Endothelial cell of umbilical vein (primary cell): ENCODE measurements around the gene RASL10B. TPM values are rescaled to one million over a fixed set of nuclear protein-coding genes. Genes with fewer than 3 reads are reported as not detected.

Experiments
- BruUV-seq: library from RNA; stranded (reverse); fragments of 400-500 nt; replicated peaks from 2 replicates; lab custom pipeline; 2021; lab: Mats Ljungman, UMichigan
- CTCF ChIA-PET: fragments of 300-600, 350-600 bp; sonication (Branson Sonifier 250); formaldehyde crosslinking; loops from one replicate; lab custom pipeline; 2021; ENCODE audit warnings: antibody characterized with exemption, inconsistent platforms; lab: Charles Lee
- POLR2A ChIA-PET: fragments of 300-600, 350-600 bp; sonication (Branson Sonifier 250); formaldehyde crosslinking; loops from one replicate; lab custom pipeline; 2021; ENCODE audit warnings: antibody characterized with exemption, inconsistent platforms; lab: Charles Lee
- DNase-seq: peaks from one replicate; pipeline ENCODE4 v3.0.0-alpha.2; 2011; ENCODE audit warnings: low read depth, low spot score
- FAIRE-seq: peaks from 2 replicates; lab custom pipeline; 2011; peaks lifted over from hg19 to GRCh38; lab: Jason Lieb, UNC
- H2AFZ ChIP-seq: 2 replicates; pipeline ENCODE4 v1.6.0; 2012; ENCODE audit warnings: low read depth, low read length, control low read depth, inconsistent platforms
- H3K27ac ChIP-seq: 2 replicates; pipeline ENCODE4 v1.5.1; 2011; ENCODE audit warnings: low read depth, mild to moderate bottlenecking, control low read depth, low read length, moderate library complexity; ENCODE audit not compliant: insufficient read depth
- H3K27me3 ChIP-seq, 2 experiments: 2 replicates each; pipeline versions ENCODE4 v1.6.0 to v1.6.1; 2011; ENCODE audit warnings: low read length in 2 of 2, mixed read lengths in 1 of 2; ENCODE audit not compliant: control insufficient read depth in 2 of 2, insufficient read depth in 2 of 2
- H3K36me3 ChIP-seq, 2 experiments: 2 replicates in 1 of 2; 3 replicates in 1 of 2; pipeline ENCODE4 v1.5.1; 2011; ENCODE audit warnings: low read length in 2 of 2, mild to moderate bottlenecking in 1 of 2, moderate library complexity in 1 of 2; ENCODE audit not compliant: control insufficient read depth in 2 of 2, insufficient read depth in 2 of 2; ENCODE audit errors: extremely low read depth in 1 of 2
- H3K4me1 ChIP-seq: 3 replicates; pipeline ENCODE4 v1.5.1; 2011; ENCODE audit warnings: mild to moderate bottlenecking, low read length; ENCODE audit not compliant: control insufficient read depth, insufficient read depth; ENCODE audit errors: extremely low read depth
- H3K4me2 ChIP-seq: 2 replicates; pipeline ENCODE4 v1.6.1; 2011; ENCODE audit warnings: low read length, control low read depth, mixed read lengths; ENCODE audit not compliant: insufficient read depth
- H3K4me3 ChIP-seq, 3 experiments: fragments of 200-600 bp in 1 of 3; sonication (generic), shearing (Covaris generic) in 1 of 3; replicated peaks in 1 of 3; 2 replicates each; pipeline ENCODE4 v1.5.1; 2011 to 2016; ENCODE audit warnings: control low read depth in 3 of 3, low read length in 3 of 3, mild to moderate bottlenecking in 2 of 3, inconsistent platforms in 1 of 3, low read depth in 1 of 3, moderate library complexity in 1 of 3; ENCODE audit not compliant: insufficient read depth in 1 of 3
- H3K79me2 ChIP-seq: 2 replicates; pipeline ENCODE4 v1.6.0; 2012; ENCODE audit warnings: low read length, inconsistent platforms; ENCODE audit not compliant: control insufficient read depth, insufficient read depth
- H3K9ac ChIP-seq: replicated peaks from 2 replicates; pipeline ENCODE3; 2011; ENCODE audit warnings: low read length, control low read depth; ENCODE audit not compliant: insufficient read depth; ENCODE audit errors: extremely low read depth
- H3K9me1 ChIP-seq: replicated peaks from 3 replicates; pipeline ENCODE4 v1.6.0; 2011; ENCODE audit warnings: mild to moderate bottlenecking, low read length; ENCODE audit not compliant: control insufficient read depth, insufficient read depth; ENCODE audit errors: extremely low read depth
- H3K9me3 ChIP-seq: replicated peaks from 2 replicates; pipeline ENCODE4 v1.5.1; 2012; ENCODE audit warnings: low read length, inconsistent platforms; ENCODE audit not compliant: control insufficient read depth, insufficient read depth
- H4K20me1 ChIP-seq: replicated peaks from 2 replicates; pipeline ENCODE3; 2011; ENCODE audit warnings: mild to moderate bottlenecking, low read length; ENCODE audit not compliant: control insufficient read depth, insufficient read depth; ENCODE audit errors: extremely low read depth
- CTCF ChIP-seq, 2 donors: IDR thresholded peaks; 1 replicate in 1 of 2; 2 replicates in 1 of 2; pipeline ENCODE4 v1.5.1; 2011; ENCODE audit warnings: low read length in 2 of 2, mild to moderate bottlenecking in 2 of 2, moderate library complexity in 2 of 2, control low read depth in 1 of 2, inconsistent platforms in 1 of 2, low read depth in 1 of 2; ENCODE audit not compliant: insufficient read depth in 1 of 2; ENCODE audit errors: extremely low read depth in 1 of 2
- EZH2 ChIP-seq: IDR thresholded peaks from 2 replicates; pipeline ENCODE4 v1.6.1; 2012; ENCODE audit warnings: borderline replicate concordance, low read depth, mild to moderate bottlenecking, moderate library complexity, low read length, inconsistent platforms; ENCODE audit not compliant: severe bottlenecking
- FOS ChIP-seq: IDR thresholded peaks from 2 replicates; pipeline ENCODE4 v1.6.1; 2011; ENCODE audit warnings: mild to moderate bottlenecking, low read length, moderate library complexity, borderline replicate concordance; ENCODE audit not compliant: insufficient read depth
- GATA2 ChIP-seq: IDR thresholded peaks from 2 replicates; pipeline ENCODE4 v1.7.0; 2011; ENCODE audit warnings: low read depth, mild to moderate bottlenecking, moderate library complexity, mixed read lengths, low read length; ENCODE audit not compliant: insufficient read length, insufficient read depth
- JUN ChIP-seq: IDR thresholded peaks from 2 replicates; pipeline ENCODE4 v1.6.1; 2011; ENCODE audit warnings: borderline replicate concordance, low read depth; ENCODE audit not compliant: insufficient read length, insufficient read depth
- MAX ChIP-seq: IDR thresholded peaks from 2 replicates; pipeline ENCODE4 v1.6.1; 2011; ENCODE audit not compliant: insufficient read depth, insufficient read length
- MYC ChIP-seq: IDR thresholded peaks from one replicate; pipeline ENCODE4 v1.6.1; 2011; ENCODE audit warnings: mild to moderate bottlenecking, low read depth, low read length
- POLR2A ChIP-seq: IDR thresholded peaks from 2 replicates; pipeline ENCODE4 v1.6.1; 2012; ENCODE audit warnings: low read depth, mild to moderate bottlenecking, control low read depth, low read length
- POLR2AphosphoS5 ChIP-seq: IDR thresholded peaks from 2 replicates; pipeline ENCODE4 v1.6.1; 2012; ENCODE audit warnings: low read depth, mild to moderate bottlenecking, control low read depth, low read length, moderate library complexity; ENCODE audit not compliant: insufficient read depth
- dilution Hi-C: fragments of 300-500 bp; cut with MboI; formaldehyde crosslinking; loops from one replicate; pipeline ENCODE4 v1.15.0; 2019; ENCODE audit warnings: low sequenced_read_pairs; ENCODE audit not compliant: extremely low pct_ligation_motif_present
- intact Hi-C: fragments of 100-400 bp; cut with micrococcal nuclease; formaldehyde crosslinking; loops from one replicate; pipeline ENCODE4 v1.10.0; 2022
- polyA plus RNA-seq, 4 experiments: library from polyadenylated mRNA; depleted of rRNA in 3 of 4; stranded (reverse) in 3 of 4; unstranded in 1 of 4; fragments of >200 nt; gene quantifications; 2 replicates each; pipeline versions ENCODE4 v1.2.1 to v1.2.3, GENCODE V29; 2011 to 2012; ENCODE audit warnings: missing spikeins in 1 of 4
- total RNA-seq: library from RNA; stranded (reverse); gene quantifications from 2 replicates; pipeline ENCODE4 v1.2.3, GENCODE V29; 2021

The RASL10B gene
- total and polyA plus RNA-seq, 2 donors (not counting 3 experiments of a cell fraction or from before 2014, with no cell fraction given) = 0.19 to 0.71 TPM

GRCh38 chr17:35742496-35742895 lies 11.1 kb downstream of the RASL10B start:
- no peaks in the 10 kb centered on the region for H3K9me1 ChIP-seq
- CTCF ChIA-PET = no interaction called here
- intact Hi-C loops (no loop called here), dilution Hi-C loops (loop anchor here (25.0 kb wide), 1 partner anchor 130 kb away; no protein-coding TSS in a partner anchor)
- H3K79me2 ChIP-seq = no peaks in the 10 kb centered on the region
- H3K36me3 ChIP-seq = no peaks in the 10 kb centered on the region
- no peak overlapping the region for H2AFZ ChIP-seq
- no peak overlapping the region for H3K27ac ChIP-seq
- peaks cover 32 to 37% of the 10 kb centered on the region in 2 experiments for H3K27me3 ChIP-seq
- POLR2A ChIA-PET = no interaction called here
- H3K4me3 ChIP-seq = no peak overlapping the region
- BruUV-seq = no TSS peak
- no peaks in the 10 kb centered on the region for H4K20me1 ChIP-seq
- TF ChIP-seq EZH2 (no peak), FOS (no peak), JUN (no peak), POLR2AphosphoS5 (no peak), CTCF (IDR thresholded peaks at IDR 0.05; ENCODE audit: extremely low read depth in 1 of 2, insufficient read depth in 1 of 2, low read depth in 1 of 2, low read length in 2 of 2) (no peak), GATA2 (no peak), MYC (no peak), POLR2A (no peak), MAX (no peak)
- FAIRE-seq (no peak), DNase-seq (no peak)
- H3K4me1 ChIP-seq = no peaks in the 10 kb centered on the region
- H3K9ac ChIP-seq = no peak overlapping the region
- no peaks in the 10 kb centered on the region for H3K9me3 ChIP-seq
- no peak overlapping the region for H3K4me2 ChIP-seq
